Stimulated activated CD4-positive, alpha-beta T cell treated with anti-CD3 and anti-CD28 coated beads, Interleukin-15, amount 100 ng/mL, for 1 hour (primary cell): ENCODE results near the gene ZW10.
"Not testable (repeated sequence)": the region's sequence is repeated elsewhere in the genome, so short reads cannot be mapped to it uniquely, and the experiment has no call there.

Experiments used
- DNase-seq, 2 donors: peaks; one replicate each; pipeline ENCODE4 v3.0.0-alpha.2; 2020; ENCODE audit warnings: low read depth in 1 of 2, low spot score in 1 of 2

Gene ZW10

DNA sequence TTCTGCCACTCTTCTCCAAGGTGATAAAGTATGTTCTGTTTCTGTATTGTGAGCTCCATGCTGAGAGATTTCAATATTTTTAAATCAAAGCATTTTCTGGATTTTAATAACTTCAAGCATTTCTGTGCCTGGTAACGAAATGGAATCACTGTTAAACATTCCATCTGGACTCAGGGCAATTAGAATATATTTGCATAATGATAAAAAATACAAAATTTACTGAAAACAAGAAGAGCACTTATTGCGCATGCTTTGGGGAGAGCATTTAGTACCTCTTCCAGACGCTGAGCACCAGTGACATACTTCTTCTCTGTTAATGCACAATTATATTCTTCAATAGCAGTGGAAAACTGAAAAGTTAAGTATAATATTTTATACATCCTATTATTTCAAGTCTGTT lies 13.3 kb downstream of the ZW10 start:
- no peak for DNase-seq

- no peak for DNase-seq
These were observed 20.6 kb downstream of the ZW10 start for GRCh38 chr11:113752932-113753331.

GRCh38 chr11:113736323-113736722 lies 37.2 kb downstream of the ZW10 start:
- DNase-seq = no peak

DNA sequence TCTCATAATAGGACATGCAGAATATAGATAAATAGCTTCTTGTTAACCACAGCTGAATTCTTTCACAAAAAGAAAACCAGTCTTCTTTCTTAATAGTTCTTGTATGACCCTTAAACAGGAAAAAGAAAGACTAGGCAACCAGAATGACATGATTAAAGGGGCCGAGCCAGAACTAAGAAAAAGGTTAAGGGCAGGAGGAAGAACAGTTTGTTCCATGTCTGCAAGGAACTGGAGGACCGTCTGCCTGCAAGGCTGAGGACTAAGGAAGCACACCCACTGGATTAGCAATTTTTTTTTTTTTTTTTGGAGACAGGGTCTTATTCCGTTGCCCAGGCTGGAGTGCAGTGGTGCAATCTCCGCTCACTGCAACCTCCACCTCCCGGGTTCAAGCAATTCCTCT lies 41.4 kb downstream of the ZW10 start:
- DNase-seq = no peak

GRCh38 chr11:113730887-113731726 lies 42.4 kb downstream of the ZW10 start:
- no peak for DNase-seq

GRCh38 chr11:113729456-113729855 lies 44.0 kb downstream of the ZW10 start:
- DNase-seq = no peak

DNA sequence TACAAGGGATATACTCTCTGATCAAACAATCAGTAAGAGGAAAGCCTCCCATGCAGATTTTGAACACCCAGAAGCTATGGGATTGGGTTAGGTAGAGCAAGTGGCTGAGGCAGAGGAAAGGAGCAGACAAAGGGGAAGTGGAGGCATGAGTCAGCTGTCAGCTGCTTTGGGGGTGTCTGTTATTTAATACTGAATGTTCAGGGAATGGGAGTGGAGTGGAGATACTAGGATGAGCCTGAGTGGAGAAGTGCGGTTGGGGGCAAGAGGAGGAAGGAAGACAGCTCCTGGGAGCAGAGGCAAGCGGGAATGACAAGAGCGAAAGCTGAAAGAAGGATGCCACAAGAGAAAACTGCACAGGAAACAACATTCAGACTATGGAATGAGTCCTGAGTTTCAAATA lies 44.7 kb downstream of the ZW10 start:
- no peak for DNase-seq

GRCh38 chr11:113725913-113726312 lies 47.6 kb downstream of the ZW10 start:
- no peak for DNase-seq

DNA sequence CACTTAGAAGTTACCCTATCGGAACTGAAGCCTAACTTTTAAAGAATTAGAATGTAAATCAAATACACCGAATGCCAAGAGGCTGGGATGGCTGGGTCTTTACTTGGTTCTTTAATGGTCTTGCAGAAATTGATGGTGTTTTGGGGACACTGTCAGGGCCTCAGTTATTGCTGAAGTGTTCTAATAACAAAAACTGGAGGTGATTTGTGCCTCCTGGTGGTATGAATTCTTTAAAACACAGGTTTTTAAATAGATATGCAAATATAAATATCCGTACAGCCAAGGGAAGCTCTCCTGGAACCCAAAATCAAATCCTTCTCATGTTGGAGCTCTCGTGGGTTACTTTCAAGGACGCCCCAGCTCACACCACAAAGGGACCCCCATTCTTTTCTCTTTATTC lies 48.1 kb downstream of the ZW10 start:
- DNase-seq = no peak

DNA sequence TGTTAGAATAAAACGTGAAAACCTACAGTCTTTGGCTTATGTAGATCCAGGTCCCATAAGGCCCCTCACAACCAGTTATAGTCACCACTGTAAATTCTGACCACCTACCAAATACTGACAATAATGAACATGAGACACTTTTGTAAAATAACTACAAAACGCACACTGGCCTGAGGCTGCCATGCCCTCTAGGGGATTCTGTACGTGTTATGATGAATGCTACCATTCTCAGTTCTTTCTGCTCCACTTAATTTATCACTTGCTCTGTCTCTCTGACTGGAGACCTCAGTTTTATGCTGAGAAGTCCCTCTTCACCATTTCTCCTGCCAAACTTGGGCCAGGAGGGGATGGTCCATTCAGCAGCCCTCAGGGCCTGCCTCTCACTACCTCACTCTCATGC lies 48.7 kb downstream of the ZW10 start:
- DNase-seq = no peak

GRCh38 chr11:113723787-113724186 lies 49.7 kb downstream of the ZW10 start:
- no peak for DNase-seq

DNA sequence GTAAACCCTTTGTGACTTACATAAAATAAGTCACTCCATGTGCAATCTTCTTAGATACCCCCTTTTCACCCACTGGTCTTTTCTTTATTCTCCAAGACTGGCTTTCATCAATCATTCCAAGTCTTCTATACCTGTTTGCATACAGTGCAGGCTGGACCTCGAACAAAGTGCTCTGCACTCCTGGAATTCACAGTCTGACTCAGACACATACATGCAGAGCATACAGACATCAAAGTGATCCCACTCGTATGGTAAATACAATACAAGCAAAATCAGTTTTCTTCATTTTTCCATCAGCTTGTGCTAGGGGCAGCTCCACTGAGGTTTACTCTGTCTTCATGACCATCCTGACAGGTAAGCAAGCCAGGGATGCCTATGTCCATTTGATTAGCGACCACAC lies 50.6 kb downstream of the ZW10 start:
- DNase-seq = no peak

- no peak for DNase-seq
These were observed 51.3 kb downstream of the ZW10 start for GRCh38 chr11:113722221-113722620.

GRCh38 chr11:113721462-113722066 lies 51.9 kb downstream of the ZW10 start:
- no peak for DNase-seq

GRCh38 chr11:113720478-113720877 lies 53.0 kb downstream of the ZW10 start:
- not testable (repeated sequence) for DNase-seq

- no peak for DNase-seq
These were observed 57.4 kb downstream of the ZW10 start for GRCh38 chr11:113715882-113716625.

- no peak for DNase-seq
These were observed 58.2 kb downstream of the ZW10 start for GRCh38 chr11:113715273-113715672.

- DNase-seq = no peak
These were observed 62.5 kb downstream of the ZW10 start for GRCh38 chr11:113710989-113711388.

- DNase-seq = no peak
These were observed 67.4 kb downstream of the ZW10 start, which contains the start of gene TMPRSS5 for GRCh38 chr11:113705871-113706655. TMPRSS5 (minus strand) TSS chr11:113706308; CDS start chr11:113706224, 84 bp downstream.

DNA sequence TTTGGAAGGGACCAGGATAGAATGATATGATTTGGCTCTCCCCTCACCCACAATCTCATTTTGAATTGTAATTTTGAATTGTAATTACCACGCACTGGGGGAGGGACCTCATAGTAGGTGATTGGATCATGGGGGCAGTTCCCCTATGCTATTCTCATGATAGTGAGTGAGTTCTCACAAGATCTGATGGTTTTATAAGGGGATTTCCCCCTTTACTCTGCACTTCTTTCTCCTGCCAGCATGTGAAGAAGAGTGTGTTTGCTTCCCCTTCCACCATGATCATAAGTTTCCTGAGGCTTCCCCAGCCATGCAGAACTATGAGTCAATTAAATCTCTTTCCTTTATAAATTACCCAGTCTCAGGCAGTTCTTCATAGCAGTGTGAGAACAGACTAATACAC lies 69.9 kb downstream of the ZW10 start:
- not testable (repeated sequence) for DNase-seq

GRCh38 chr11:113701491-113701890 lies 72.0 kb downstream of the ZW10 start:
- no peak for DNase-seq
